Hepatic stellate cell (primary cell): ENCODE results near the gene NMNAT2.

Experiments
- DNase-seq: peaks from one replicate; pipeline ENCODE4 v3.0.0; 2011; ENCODE audit warnings: low spot score

The NMNAT2 gene

DNA sequence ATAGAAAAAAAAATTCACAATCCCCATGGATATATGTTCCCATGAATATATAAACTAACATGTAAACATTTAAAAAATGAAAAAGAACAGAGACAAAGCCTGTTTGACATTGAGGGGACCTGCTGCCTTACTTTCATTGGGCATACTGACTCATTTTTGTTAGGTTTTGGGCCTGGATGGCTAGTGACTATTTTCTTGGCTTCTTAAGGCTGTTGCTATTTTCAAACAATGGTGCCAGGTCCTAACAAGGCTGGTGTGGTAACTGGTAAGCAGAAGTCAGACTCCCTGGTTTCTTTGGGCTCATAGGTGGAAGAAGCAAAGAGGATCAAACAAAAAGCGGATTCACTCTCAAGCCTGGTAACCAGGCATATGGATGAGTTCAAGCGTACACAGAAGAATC lies 181.1 kb downstream of the NMNAT2 start:
- no peak for DNase-seq

DNA sequence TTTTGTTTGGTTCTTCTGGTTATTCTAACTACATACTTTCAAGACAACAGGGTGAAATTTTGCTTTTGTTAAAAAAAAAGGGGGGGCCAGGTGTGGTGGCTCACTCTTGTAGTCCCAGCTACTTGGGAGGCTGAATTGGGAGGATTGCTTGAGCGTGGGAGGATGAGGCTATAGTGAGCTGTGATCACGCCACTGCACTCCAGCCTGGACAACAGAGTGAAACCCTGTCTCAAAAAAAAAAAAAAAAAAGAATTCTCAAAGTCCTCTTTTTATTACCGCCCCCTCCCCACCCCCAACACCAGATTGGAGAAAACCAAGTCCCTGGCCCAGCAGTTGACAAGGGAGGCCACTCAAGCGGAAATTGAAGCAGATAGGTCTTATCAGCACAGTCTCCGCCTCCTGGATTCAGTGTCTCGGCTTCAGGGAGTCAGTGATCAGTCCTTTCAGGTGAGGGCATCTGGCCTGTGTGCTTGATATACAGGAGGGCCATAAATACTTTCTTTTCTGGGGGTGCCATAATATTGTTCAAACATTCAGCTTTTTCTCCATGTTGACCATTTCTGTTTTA lies 181.9 kb downstream of the NMNAT2 start:
- no peak for DNase-seq

DNA sequence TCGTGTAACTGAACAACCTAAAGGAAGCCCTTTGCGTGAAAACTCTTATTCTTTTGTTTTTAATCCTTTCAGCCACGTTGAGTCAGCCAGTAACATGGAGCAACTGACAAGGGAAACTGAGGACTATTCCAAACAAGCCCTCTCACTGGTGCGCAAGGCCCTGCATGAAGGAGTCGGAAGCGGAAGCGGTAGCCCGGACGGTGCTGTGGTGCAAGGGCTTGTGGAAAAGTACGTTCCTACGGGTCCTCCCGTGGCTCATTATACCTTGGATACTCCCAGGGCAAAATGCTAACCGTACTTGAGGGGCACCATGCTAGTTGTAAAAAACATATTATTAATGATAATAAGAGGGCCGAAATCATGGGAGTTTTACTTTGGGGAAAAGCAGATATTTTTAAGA lies 182.7 kb downstream of the NMNAT2 start:
- no peak for DNase-seq

DNA sequence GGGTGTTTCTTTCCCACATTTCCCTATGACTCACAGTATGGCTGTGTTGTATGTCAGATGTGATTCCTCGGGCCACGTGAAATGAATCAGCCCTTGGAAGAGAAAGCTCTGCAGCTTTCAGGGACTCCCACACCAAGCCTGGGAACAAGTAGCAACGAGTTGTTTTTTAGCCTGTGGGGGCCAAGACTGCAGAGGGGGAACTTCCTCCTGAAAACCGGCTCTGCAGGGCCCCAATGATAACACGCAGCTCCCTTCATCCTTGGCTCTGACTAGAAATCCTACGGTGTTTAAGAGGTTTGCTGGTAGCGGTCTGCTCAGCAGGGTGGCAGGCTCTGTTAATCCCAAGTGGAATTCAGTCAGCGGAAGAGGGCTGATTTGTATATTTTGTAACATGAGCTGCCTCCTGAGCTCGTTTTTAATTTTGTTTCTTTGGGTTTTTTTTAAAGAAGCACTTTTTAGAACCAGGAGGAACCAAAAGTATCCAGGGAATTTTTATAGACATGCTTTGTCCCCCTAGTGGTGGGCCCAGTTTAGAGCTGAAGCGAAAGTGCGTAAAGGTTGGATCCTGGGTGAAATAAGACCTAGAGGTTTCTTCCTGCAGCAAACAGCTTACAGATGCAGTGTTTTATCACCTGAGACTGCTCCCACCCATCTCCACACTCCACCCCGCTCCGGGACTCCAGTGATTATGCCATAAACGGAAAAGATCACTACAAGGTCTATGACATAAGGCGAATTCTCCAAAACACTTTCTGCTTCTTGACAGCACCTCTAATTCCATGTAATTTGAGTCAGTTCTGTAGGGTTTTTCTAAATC lies 183.3 kb downstream of the NMNAT2 start:
- peak; percentile 86 for DNase-seq

DNA sequence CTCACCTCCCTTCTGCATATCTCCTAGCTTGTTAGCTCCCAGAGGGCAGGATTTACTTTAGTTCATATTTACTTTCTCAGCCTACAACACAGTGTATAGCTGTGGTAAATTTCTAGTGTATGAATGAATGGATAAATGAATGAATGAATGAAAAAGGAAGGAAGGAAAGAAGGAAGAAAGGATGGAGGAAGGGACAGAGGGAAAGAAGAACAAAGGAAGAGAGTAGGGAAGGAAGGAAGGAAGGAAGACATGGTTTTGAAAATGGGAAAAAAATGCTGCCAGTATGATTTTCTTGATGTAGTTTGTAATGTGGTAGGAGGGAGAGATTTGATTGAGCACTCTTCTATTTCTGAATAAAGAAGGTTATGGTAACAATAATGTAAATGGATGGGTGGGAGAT lies 185.1 kb downstream of the NMNAT2 start:
- no peak for DNase-seq

DNA sequence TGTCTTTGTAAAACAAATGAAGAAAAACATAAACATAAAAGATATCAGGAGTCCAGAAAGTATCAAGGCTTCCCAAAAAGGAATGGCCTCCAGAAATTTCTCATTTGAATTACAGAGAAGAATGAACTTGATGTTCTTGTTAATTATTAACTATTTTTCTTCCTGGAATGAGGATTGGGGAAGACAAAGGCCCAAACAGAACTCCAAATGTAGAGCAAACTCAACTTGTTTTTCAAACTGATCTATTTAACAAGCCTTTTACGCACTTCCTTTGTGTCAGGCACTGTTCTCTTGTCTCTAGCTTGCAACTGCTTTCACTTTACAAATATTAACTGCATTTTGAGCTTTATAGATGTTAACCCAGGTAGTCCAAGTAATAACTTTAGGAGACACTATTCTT lies 186.6 kb downstream of the NMNAT2 start:
- DNase-seq = no peak

DNA sequence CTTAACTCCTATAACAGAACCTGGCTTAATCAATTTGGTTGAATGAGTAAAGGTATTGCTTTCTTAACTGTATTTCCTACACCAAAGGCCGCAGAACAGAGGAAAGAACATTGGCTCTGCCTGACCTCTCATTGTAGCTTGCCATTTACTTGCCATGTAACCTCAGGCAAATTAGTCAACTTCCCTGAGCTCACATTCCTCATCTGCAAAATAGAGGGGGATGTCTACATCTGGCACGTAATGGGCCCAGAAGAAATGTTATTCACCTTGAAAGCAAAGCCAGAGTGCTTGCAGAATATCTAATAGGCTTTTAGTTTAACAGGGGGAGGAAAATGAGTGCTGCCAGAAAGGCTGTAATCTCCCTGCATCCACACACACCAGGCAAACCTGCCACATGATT lies 187.8 kb downstream of the NMNAT2 start:
- DNase-seq = no peak

DNA sequence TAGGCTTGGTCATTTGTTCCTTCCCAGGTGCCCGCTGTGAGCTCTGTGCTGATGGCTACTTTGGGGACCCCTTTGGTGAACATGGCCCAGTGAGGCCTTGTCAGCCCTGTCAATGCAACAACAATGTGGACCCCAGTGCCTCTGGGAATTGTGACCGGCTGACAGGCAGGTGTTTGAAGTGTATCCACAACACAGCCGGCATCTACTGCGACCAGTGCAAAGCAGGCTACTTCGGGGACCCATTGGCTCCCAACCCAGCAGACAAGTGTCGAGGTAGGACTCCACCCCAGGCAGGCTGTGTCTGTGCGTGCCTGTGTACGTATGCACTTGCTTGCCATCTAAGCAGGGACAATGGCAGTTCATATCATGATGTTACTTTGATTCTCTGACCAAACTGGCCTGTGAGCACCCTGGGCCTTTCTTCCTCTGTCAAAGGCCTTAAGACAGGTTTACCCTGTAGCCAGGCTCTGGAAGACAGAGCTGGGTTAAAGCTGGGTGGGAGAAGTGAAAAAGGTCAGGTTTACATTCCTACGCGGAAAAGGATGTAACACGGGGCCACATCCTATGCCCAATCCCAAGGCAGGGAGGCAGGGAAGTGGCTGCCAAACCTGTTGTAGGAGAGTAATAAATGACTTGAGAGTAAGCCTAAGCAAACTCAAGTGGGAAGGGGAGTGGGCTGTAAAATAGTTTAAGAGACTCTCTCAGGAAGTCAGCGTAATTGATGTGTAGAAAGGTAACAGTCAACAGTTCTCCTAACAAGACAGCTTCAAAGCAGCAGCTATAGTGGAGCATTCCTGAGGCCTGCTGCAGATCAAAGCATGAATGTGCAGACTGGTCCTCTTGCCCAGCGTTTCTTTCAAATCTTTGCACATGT lies 189.6 kb downstream of the NMNAT2 start:
- DNase-seq = no peak

DNA sequence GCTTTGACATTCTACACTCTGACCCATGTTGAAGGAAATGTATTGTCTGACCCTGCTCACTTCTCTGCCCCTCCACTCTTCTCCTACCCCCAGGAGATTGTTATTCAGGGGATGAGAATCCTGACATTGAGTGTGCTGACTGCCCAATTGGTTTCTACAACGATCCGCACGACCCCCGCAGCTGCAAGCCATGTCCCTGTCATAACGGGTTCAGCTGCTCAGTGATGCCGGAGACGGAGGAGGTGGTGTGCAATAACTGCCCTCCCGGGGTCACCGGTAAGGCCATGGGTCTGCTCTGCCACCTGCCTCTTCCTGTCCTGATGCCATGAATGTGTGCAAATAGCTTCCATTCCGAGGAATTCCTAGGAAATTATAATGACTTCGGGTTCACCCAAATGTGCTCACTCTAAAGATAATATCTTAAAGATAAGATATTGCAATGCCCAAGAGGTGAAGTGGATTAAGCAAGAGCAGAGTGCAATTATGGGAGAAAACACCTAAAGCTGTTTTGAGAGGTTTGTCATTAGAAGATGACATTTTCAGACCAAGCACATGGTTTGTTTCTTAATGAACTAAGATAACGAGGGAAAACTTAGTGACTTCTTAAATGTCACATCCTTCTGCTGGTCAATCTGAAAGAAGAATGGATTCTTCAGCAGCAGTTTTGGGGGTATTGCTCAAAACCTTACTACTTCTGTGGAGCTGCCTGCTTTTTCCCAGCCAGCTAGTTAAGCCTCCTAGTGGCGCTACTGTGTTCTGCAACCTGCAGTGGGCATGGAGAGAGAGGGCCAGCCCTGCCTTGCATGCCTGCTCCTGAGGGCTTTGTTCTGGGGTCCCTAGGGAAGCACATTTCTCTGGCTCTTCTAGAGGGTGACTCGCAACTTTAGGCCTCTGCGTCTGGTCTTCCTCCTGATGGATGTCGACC lies 190.5 kb downstream of the NMNAT2 start:
- DNase-seq = peak; percentile 65

DNA sequence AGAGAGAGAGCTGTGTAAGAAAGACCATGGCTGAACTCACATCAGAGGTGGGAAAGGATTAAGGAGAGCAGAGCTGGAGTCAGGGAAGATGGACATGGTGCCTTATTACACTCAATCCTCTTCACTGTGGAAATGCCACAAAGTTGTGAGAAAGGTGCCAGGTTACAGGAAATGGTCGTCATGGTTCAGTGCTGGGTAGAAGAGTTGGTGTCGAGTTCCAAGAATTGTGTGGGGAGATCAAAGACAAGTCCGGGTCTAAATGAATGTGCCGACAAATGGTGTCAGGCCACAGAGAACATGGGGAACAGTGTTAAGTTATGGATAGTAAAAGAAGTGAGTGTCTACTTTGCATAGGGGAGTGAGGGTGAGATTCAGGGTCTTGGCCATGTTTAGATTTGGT lies 191.2 kb downstream of the NMNAT2 start:
- DNase-seq = no peak

DNA sequence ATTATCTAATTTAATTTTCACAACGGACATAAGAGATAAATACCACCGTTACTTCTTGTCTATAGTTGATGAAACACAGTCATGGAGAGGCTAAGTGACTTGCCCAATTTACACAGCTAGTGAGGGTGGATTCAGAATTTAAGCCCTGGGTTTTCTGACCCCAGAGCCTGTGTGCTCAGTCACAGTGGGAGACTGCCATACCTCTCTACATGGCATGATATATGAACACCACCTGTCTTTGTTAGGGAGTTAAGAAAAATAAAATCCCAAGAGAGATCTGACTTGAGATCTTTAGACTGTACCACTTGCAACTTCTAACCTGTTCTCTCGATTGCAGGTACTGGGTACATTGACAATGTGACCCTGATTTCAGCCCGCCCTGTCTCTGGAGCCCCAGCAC lies 191.8 kb downstream of the NMNAT2 start:
- no peak for DNase-seq

DNA sequence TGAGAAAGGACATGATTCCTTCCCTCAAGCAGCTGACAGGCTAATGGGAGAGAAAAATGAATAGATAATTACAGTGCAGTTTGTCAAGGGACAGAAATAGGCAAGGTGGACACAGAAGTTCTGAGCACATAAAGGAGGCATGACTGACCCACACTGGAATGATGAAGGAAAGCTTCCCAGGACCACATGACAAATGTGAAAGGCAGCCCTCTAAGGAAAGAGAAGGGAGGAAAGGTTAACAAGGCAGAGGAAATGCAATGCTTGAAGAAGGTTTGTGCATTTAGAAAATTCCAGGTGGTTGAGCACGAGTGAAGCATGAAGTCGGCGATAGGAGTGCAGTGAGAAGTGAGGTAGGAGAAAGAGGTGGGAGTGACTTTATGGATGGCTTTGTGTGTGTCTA lies 194.7 kb downstream of the NMNAT2 start:
- DNase-seq = no peak

DNA sequence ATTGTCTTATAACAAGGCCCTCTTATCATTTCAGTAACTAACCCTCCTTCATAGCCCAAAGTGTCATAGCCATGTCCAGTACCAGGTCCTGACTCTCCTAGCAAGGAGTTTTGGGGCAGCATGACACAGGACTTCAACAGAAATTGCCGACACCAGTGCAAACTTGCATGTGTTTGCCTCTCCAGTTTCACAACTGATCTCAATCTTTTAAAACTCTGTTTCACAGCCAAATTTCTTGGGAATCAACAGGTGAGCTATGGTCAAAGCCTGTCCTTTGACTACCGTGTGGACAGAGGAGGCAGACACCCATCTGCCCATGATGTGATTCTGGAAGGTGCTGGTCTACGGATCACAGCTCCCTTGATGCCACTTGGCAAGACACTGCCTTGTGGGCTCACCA lies 195.3 kb downstream of the NMNAT2 start:
- DNase-seq = no peak

DNA sequence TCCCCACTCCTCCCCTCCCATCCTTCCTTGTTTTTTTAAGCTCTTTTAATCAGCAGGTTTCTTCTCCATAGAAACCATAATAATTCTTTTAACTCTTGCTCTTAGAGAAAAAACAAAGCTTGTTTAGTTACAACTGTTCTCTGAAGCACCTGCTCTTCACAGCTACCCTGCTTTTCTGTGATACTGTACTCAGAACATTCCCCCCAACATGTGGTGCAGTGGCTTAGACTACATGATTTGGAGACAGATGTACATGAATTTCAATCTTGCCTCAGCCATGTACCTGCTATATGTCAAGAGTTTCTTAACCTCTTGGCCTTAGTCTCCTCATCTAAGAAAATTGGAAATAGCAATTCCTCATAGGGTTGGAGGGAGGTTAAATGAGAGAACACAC lies 198.6 kb downstream of the NMNAT2 start:
- DNase-seq = no peak

DNA sequence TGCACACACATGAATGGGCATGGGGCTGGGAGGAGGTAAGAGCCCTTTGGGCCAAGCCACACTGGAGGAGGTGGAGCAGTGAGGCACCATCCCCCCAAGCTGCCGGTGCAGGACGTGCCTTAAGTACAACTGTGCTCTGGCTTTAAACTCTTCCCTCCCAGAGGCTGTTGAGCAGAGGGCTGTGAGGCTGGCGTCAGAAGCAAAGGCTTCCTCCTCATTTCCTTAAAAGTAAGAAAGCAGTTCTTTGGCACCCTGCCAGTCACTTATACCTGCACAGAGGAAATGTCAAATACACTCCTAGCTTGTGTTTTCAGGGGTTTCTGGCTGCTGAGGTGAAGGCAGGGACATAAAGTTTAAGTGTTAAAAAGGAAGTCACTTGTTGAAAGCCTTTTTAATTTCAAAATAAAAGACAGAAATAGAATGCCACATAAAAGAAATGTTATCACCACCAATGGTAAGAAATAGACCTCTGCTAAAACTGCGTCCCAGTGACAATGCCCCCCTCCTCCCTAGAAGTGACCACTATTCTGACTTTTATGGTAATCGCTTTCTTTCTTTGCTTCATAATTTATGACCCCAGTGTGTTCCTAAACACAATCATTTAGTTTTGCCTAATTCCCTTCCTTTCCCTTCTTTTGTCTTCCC lies 199.1 kb downstream of the NMNAT2 start:
- no peak for DNase-seq

DNA sequence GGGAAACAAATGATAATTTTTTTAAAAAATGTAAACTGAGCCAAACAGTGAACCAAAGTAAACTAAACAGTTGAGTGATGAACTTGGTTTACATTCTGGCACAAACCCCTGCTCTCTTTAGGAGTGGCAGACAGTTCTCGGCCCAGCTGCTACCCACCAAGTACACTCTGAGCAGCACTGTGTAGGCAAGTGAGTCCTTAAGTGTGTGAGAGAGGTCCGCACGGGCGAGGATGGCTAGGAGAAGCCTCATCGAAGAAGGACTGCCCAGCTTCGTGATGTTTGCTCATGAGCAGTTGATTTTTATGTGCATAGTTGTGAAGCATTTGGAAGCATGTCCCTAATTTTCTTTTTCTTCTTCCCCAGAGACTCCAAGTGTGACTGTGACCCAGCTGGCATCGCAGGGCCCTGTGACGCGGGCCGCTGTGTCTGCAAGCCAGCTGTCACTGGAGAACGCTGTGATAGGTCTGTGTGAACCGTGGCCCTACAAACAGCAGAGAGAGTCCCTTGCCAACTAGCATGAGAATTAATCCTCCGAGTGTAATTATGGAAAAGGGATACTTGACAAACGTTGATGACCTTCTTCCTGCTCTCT lies 200.1 kb downstream of the NMNAT2 start:
- no peak for DNase-seq

DNA sequence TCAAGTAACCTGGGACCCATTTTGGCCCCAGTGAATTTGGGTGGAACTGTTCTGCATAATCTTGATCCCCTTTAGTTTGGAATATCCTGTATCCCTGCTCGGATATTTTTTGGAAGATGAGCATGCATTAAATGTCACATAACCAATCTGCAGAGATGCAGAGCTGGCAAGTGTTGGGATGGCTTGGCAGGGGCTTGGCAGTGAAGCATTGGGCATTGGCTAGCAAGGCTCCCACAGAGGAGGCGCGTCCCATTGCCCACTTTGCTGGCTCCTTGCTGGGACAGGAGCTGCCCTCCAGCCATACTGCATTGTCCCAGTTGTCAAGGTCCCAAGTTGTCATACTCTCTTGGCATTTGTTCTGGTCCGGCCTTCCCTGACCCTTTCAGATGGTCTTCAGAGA lies 202.2 kb downstream of the NMNAT2 start:
- no peak for DNase-seq

DNA sequence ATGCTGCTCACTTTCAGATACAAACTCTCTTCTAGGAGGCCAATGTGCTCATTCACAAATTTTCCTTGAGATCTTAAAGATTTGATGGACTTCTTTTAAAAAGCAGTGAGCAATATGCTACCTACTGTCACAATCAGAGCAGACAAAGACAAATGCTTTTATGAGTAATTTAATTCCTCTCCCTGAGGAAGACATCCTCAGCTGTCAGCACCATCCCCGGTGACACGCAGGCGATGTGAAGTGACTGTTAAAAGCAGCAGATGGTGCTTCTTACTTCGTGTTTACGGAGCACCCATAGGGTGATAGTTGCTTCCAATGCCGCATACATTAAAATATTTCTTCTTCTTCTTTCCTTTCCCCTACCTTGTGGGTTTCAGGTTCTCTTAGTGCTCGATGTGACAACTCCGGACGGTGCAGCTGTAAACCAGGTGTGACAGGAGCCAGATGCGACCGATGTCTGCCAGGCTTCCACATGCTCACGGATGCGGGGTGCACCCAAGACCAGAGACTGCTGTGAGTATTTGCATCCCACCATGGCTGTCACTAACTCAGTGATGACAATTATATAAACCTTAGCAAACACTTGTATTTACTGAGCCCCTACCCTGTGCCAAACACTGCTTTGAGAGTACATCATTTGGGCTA lies 203.0 kb downstream of the NMNAT2 start:
- no peak for DNase-seq

DNA sequence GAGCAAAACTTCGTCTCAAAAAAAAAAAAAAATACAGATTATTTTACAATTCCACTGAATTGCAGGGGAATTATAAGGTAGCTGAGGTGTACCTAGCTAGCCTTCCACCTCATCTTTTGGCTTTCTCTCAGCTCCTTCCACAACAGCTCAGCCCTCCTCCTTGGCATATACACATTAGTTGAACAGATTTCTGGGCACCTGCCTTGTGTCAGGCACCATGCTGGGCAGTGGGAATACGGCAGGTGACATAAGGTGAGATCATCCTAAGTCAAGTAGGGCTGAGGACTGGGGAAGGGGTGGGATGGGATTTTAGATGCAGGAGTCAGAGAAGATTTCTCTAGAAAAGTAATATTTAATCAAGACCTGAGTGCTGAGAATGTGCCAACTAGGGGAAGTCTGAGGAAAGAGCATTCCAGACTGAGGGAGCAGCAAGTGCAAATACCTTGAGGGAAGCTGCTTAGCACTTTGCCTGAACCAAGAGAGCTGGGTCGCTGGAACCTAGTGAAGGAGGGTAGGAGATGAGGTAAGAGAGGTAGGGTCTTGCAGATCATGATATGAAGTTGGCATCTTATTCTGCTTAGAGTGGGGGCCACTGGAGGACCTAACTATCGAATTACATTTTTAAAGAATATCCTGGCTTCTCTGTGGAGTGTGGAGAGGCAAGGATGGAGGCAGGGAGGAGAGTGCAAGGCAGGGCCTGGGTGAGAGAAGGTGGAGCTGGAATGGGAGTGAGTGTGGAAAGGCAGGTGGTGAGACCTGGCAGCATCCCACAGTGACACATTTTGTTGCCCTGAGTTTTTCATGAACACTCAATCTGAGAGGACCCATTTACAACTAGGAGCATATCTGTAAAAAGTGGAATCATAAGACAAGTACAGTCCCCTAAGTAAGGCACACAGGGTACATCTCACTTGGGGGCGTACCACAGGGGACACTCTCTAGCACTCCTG lies 203.9 kb downstream of the NMNAT2 start:
- no peak for DNase-seq
